Measurements from ENCODE around the gene SERINC5.

DNA sequence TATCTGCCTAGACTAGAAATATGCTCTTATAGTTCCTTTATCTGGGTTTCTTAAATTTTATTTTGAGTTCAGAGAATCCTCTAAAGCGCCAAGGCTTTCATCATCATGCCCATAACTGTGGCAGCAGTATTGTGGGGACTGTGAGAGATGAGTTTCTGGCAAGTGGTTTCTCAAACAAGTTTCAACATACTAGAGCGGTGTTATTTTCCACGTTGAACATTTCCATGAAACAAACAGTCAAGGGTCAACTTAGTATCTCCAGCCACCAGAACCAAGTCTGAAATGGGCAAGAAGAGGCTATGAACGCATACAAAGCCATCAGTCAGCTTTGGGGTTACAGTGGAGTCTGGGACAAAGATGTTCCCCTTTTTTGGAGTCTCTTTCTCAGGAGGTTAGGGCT, 40.3 kb downstream of the SERINC5 start:
- TF ChIP-seq TARDBP (IDR thresholded peaks at IDR 0.05) (no peak), SUZ12 (IDR thresholded peaks at IDR 0.05) (no peak), CTBP1 (IDR thresholded peaks at IDR 0.05; ENCODE audit: borderline replicate concordance) (no peak), ELF4 (IDR thresholded peaks at IDR 0.05) (no peak), BHLHE40 (IDR thresholded peaks at IDR 0.05; ENCODE audit: borderline replicate concordance) (no peak), FOXM1 (IDR thresholded peaks at IDR 0.05; ENCODE audit: borderline replicate concordance) (no peak), SP1 (IDR thresholded peaks at IDR 0.05) (no peak), FOXK2 (IDR thresholded peaks at IDR 0.05) (no peak), FOXA1 (IDR thresholded peaks at IDR 0.05) (no peak), LEF1 (IDR thresholded peaks at IDR 0.05; ENCODE audit: borderline replicate concordance) (no peak), L3MBTL2 (conservative IDR thresholded peaks at IDR 0.05) (no peak), ARNT (IDR thresholded peaks at IDR 0.05) (no peak), ZNF384 (IDR thresholded peaks at IDR 0.05) (no peak)
- TF ChIP-seq, protein P1, sequence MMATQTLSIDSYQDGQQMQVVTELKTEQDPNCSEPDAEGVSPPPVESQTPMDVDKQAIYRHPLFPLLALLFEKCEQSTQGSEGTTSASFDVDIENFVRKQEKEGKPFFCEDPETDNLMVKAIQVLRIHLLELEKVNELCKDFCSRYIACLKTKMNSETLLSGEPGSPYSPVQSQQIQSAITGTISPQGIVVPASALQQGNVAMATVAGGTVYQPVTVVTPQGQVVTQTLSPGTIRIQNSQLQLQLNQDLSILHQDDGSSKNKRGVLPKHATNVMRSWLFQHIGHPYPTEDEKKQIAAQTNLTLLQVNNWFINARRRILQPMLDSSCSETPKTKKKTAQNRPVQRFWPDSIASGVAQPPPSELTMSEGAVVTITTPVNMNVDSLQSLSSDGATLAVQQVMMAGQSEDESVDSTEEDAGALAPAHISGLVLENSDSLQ (IDR thresholded peaks at IDR 0.05): no peak

All from HEK293T (cell line).